ENCODE results near the gene DMWD.

Gene DMWD

GRCh38 chr19:45785781-45786532, 6.7 kb downstream of the DMWD start:
- DNase-seq = no peak

- no peak for DNase-seq
These were observed 7.5 kb downstream of the DMWD start for GRCh38 chr19:45785097-45785496.

- DNase-seq = no peak
These were observed 8.5 kb downstream of the DMWD start for GRCh38 chr19:45784096-45784495.

GRCh38 chr19:45782820-45783785, 9.5 kb downstream of the DMWD start:
- no peak for DNase-seq

GRCh38 chr19:45782162-45782691, 10.4 kb downstream of the DMWD start, which contains the start of gene DMPK:
TSS of gene DMPK (minus strand) at chr19:45782490. CDS start at chr19:45782352, 138 bp downstream.
- no peak for DNase-seq

GRCh38 chr19:45781214-45782161, 11.2 kb downstream of the DMWD start:
- no peak for DNase-seq

GRCh38 chr19:45780448-45781213, 12.0 kb downstream of the DMWD start:
- no peak for DNase-seq

GRCh38 chr19:45780146-45780447, 12.5 kb downstream of the DMWD start:
- no peak for DNase-seq

- peak; percentile 38 to 77 (median 58) for DNase-seq
These were observed 13.2 kb downstream of the DMWD start for GRCh38 chr19:45779231-45780145.

GRCh38 chr19:45778010-45778661, 14.5 kb downstream of the DMWD start:
- no peak for DNase-seq

- no peak for DNase-seq
These were observed 15.2 kb downstream of the DMWD start for GRCh38 chr19:45777395-45777961.

- no peak for DNase-seq
These were observed 17.9 kb downstream of the DMWD start for GRCh38 chr19:45774765-45775164.

- no peak for DNase-seq
These were observed 19.3 kb downstream of the DMWD start for GRCh38 chr19:45773384-45773783.

GRCh38 chr19:45772912-45773311, 19.7 kb downstream of the DMWD start:
- DNase-seq = no peak

GRCh38 chr19:45772130-45772840, 20.4 kb downstream of the DMWD start:
- DNase-seq = no peak

GRCh38 chr19:45771311-45771933, 21.2 kb downstream of the DMWD start:
- DNase-seq = no peak

- peak; percentile 79 to 92 (median 86) for DNase-seq
These were observed 22.2 kb downstream of the DMWD start for GRCh38 chr19:45770192-45771101.

Measured in activated naive CD4-positive, alpha-beta T cell (primary cell).